H9 (cell line): ENCODE results near the gene CCDC157. TPM values are rescaled to one million over a fixed set of nuclear protein-coding genes. Genes with fewer than 3 reads are reported as not detected.
"Not testable (repeated sequence)": the region's sequence is repeated elsewhere in the genome, so short reads cannot be mapped to it uniquely, and the experiment has no call there.

Source experiments
- DNase-seq: peaks from one replicate; pipeline ENCODE4 v3.0.0-alpha.2; 2017
- H2AFZ ChIP-seq: one replicate; pipeline ENCODE4 v1.6.1; 2013; ENCODE audit warnings: mild to moderate bottlenecking, low read length, control low read depth, moderate library complexity
- H2AK5ac ChIP-seq: 2 replicates; pipeline ENCODE4 v1.6.1; 2013; ENCODE audit warnings: low read length, control low read depth, mixed read lengths; ENCODE audit not compliant: insufficient read length
- H2BK120ac ChIP-seq: one replicate; pipeline ENCODE4 v1.6.1; 2013; ENCODE audit warnings: low read depth, mild to moderate bottlenecking, low read length, control low read depth, inconsistent platforms; ENCODE audit not compliant: poor library complexity, severe bottlenecking
- H2BK12ac ChIP-seq: 2 replicates; pipeline ENCODE4 v1.6.1; 2013; ENCODE audit warnings: low read length, control low read depth, mixed read lengths, low read depth; ENCODE audit not compliant: insufficient read length
- H2BK15ac ChIP-seq: 2 replicates; pipeline ENCODE4 v1.6.1; 2013; ENCODE audit warnings: low read depth, low read length, control low read depth
- H2BK20ac ChIP-seq: one replicate; pipeline ENCODE4 v1.6.1; 2013; ENCODE audit warnings: low read depth, mild to moderate bottlenecking, low read length, control low read depth, inconsistent platforms; ENCODE audit not compliant: poor library complexity, severe bottlenecking
- H2BK5ac ChIP-seq: 2 replicates; pipeline ENCODE4 v1.6.1; 2013; ENCODE audit warnings: low read length, control low read depth, mixed read lengths; ENCODE audit not compliant: insufficient read length
- H3K14ac ChIP-seq: 2 replicates; pipeline ENCODE4 v1.6.1; 2013; ENCODE audit warnings: low read length, control low read depth; ENCODE audit not compliant: insufficient read depth
- H3K18ac ChIP-seq: 2 replicates; pipeline ENCODE4 v1.6.1; 2013; ENCODE audit warnings: low read depth, mild to moderate bottlenecking, mixed read lengths, low read length, control low read depth; ENCODE audit not compliant: insufficient read length
- H3K23ac ChIP-seq: 2 replicates; pipeline ENCODE4 v1.6.1; 2013; ENCODE audit warnings: low read length, control low read depth, mixed read lengths, low read depth; ENCODE audit not compliant: insufficient read length
- H3K23me2 ChIP-seq: 2 replicates; pipeline ENCODE4 v1.6.1; 2013; ENCODE audit warnings: low read depth, mild to moderate bottlenecking, mixed read lengths, low read length, control low read depth; ENCODE audit not compliant: insufficient read length, poor library complexity, severe bottlenecking
- H3K27ac ChIP-seq: 2 replicates; pipeline ENCODE4 v1.5.1; 2013; ENCODE audit warnings: low read length, control low read depth, mixed read lengths, low read depth; ENCODE audit not compliant: insufficient read length
- H3K27me3 ChIP-seq: 2 replicates; pipeline ENCODE4 v1.6.1; 2013; ENCODE audit warnings: low read length, control low read depth, inconsistent platforms; ENCODE audit not compliant: insufficient read depth
- H3K4ac ChIP-seq: 2 replicates; pipeline ENCODE4 v1.6.1; 2013; ENCODE audit warnings: low read depth, mild to moderate bottlenecking, control low read depth, inconsistent platforms, low read length, moderate library complexity
- H3K4me1 ChIP-seq: 2 replicates; pipeline ENCODE4 v1.6.1; 2013; ENCODE audit warnings: low read length, control low read depth, inconsistent platforms; ENCODE audit not compliant: insufficient read depth
- H3K4me2 ChIP-seq: 2 replicates; pipeline ENCODE4 v1.6.1; 2013; ENCODE audit warnings: low read length, control low read depth, mixed read lengths; ENCODE audit not compliant: insufficient read length, insufficient read depth
- H3K56ac ChIP-seq: 2 replicates; pipeline ENCODE4 v1.6.1; 2013; ENCODE audit warnings: low read depth, mild to moderate bottlenecking, mixed read lengths, low read length, control low read depth; ENCODE audit not compliant: insufficient read length
- H3K79me1 ChIP-seq: 2 replicates; pipeline ENCODE4 v1.6.1; 2013; ENCODE audit warnings: low read depth, mild to moderate bottlenecking, moderate library complexity, low read length, control low read depth, inconsistent platforms; ENCODE audit not compliant: insufficient read depth, poor library complexity, severe bottlenecking
- H3K79me2 ChIP-seq: 2 replicates; pipeline ENCODE4 v1.6.1; 2013; ENCODE audit warnings: low read length, control low read depth, inconsistent platforms; ENCODE audit not compliant: insufficient read depth
- H3K9ac ChIP-seq: 2 replicates; pipeline ENCODE4 v1.6.1; 2013; ENCODE audit warnings: low read length, control low read depth, mixed read lengths; ENCODE audit not compliant: insufficient read length; ENCODE audit errors: extremely low read depth
- H3K9me3 ChIP-seq: one replicate; pipeline ENCODE4 v1.6.1; 2013; ENCODE audit warnings: low read depth, low read length, inconsistent platforms; ENCODE audit not compliant: control insufficient read depth
- H3T11ph ChIP-seq: one replicate; pipeline ENCODE4 v1.6.1; 2013; ENCODE audit warnings: mild to moderate bottlenecking, low read length, control low read depth, inconsistent platforms
- H4K20me1 ChIP-seq: one replicate; pipeline ENCODE4 v1.6.1; 2013; ENCODE audit not compliant: control insufficient read depth, insufficient read length, insufficient read depth
- H4K5ac ChIP-seq: 2 replicates; pipeline ENCODE4 v1.6.1; 2013; ENCODE audit warnings: low read depth, mild to moderate bottlenecking, mixed read lengths, low read length, control low read depth; ENCODE audit not compliant: insufficient read length
- H4K8ac ChIP-seq: replicated peaks from 2 replicates; pipeline ENCODE4 v1.6.1; 2013; ENCODE audit warnings: low read length, control low read depth, mixed read lengths, low read depth; ENCODE audit not compliant: insufficient read length
- H4K91ac ChIP-seq: 2 replicates; pipeline ENCODE4 v1.6.1; 2013; ENCODE audit warnings: low read depth, mild to moderate bottlenecking, moderate library complexity, mixed read lengths, low read length, control low read depth; ENCODE audit not compliant: insufficient read length
- H3K27ac Mint-ChIP-seq, 3 experiments: 2 replicates in 2 of 3; 3 replicates in 1 of 3; pipeline ENCODE4 v1.8.0; 2020 to 2021; ENCODE audit warnings: mixed read lengths in 3 of 3, mild to moderate bottlenecking in 1 of 3, moderate library complexity in 1 of 3
- H3K27me3 Mint-ChIP-seq: 2 replicates; pipeline ENCODE4 v1.8.0; 2021; ENCODE audit warnings: low read depth, mild to moderate bottlenecking, moderate library complexity, mixed read lengths
- H3K36me3 Mint-ChIP-seq, 3 experiments: 2 replicates in 2 of 3; 3 replicates in 1 of 3; pipeline ENCODE4 v1.8.0; 2020 to 2021; ENCODE audit warnings: low read depth in 3 of 3, mixed read lengths in 3 of 3; ENCODE audit not compliant: insufficient read depth in 1 of 3
- H3K4me1 Mint-ChIP-seq, 2 experiments: 2 replicates each; pipeline ENCODE4 v1.8.0; 2020; ENCODE audit warnings: mixed read lengths in 2 of 2
- H3K4me3 Mint-ChIP-seq, 2 experiments: 2 replicates in 1 of 2; 3 replicates in 1 of 2; pipeline ENCODE4 v1.8.0; 2020 to 2021; ENCODE audit warnings: mild to moderate bottlenecking in 2 of 2, mixed read lengths in 2 of 2, moderate library complexity in 1 of 2
- H3K9me3 Mint-ChIP-seq, 2 experiments: 2 replicates in 1 of 2; 3 replicates in 1 of 2; pipeline ENCODE4 v1.8.0; 2020; ENCODE audit warnings: mild to moderate bottlenecking in 2 of 2, mixed read lengths in 2 of 2, moderate library complexity in 1 of 2
- WGBS: extraction: QIAGEN DNeasy Blood & Tissue Kit; methylation state at CpG from one replicate; pipeline ENCODE4 v1.1.7; 2013; ENCODE audit warnings: missing lambda C conversion rate, low lambda C conversion rate, mixed read lengths; ENCODE audit not compliant: insufficient read length; ENCODE audit errors: extremely low coverage; 5-methylcytosine and 5-hydroxymethylcytosine counted together
- total RNA-seq: library from RNA; stranded (reverse); gene quantifications from 2 replicates; pipeline ENCODE4 v1.2.1, GENCODE V29; 2021
- TF ChIP-seq, protein P1 (sequence below): fragments of 200-600 bp; sonication (generic); conservative IDR thresholded peaks from 3 replicates; pipeline ENCODE4 v1.8.0; 2021; ENCODE audit warnings: antibody characterized with exemption, mild to moderate bottlenecking

The CCDC157 gene
- total RNA-seq, 1 experiment from 2014 or later = 4.3 TPM

- H3K36me3 Mint-ChIP-seq = peaks cover 73 to 100% (median 97%) of the 10 kb centered on the region in 3 experiments
- no peaks in the 10 kb centered on the region for H3K9me3 Mint-ChIP-seq
- H3K4me3 Mint-ChIP-seq = no peak overlapping the region
These were observed 19.4 kb upstream of the CCDC157 start for GRCh38 chr22:30337461-30337778.

GRCh38 chr22:30338341-30338740, 18.5 kb upstream of the CCDC157 start:
- not testable (repeated sequence) for H3K27ac Mint-ChIP-seq, H3K4me2 ChIP-seq, H3K4me1 ChIP-seq, H2BK12ac ChIP-seq, H3K18ac ChIP-seq, H3K27ac ChIP-seq, H4K20me1 ChIP-seq, H3K9me3 Mint-ChIP-seq, H3K79me2 ChIP-seq, H2BK120ac ChIP-seq, H3K23me2 ChIP-seq, H3K4me3 Mint-ChIP-seq, H3K79me1 ChIP-seq, H3K27me3 Mint-ChIP-seq, H3K4ac ChIP-seq, H4K91ac ChIP-seq, H3T11ph ChIP-seq, H3K56ac ChIP-seq, H2BK5ac ChIP-seq, H3K9ac ChIP-seq, H4K5ac ChIP-seq, H2BK15ac ChIP-seq, H4K8ac ChIP-seq, H3K4me1 Mint-ChIP-seq, H3K27me3 ChIP-seq, DNase-seq, H3K23ac ChIP-seq, H2BK20ac ChIP-seq, H2AK5ac ChIP-seq, H3K9me3 ChIP-seq, H3K14ac ChIP-seq, H2AFZ ChIP-seq
- peaks cover 80 to 100% (median 98%) of the 10 kb centered on the region in 3 experiments for H3K36me3 Mint-ChIP-seq
- WGBS = no CpG with 5 or more reads among the region's 9 CpGs

More at GRCh38 chr22:30337461-30337778, 19.4 kb upstream of the CCDC157 start:
- Histone ChIP-seq H3K18ac (no peak overlapping the region), H3K4me1 (no peaks in the 10 kb centered on the region), H4K5ac (no peak overlapping the region), H3K23me2 (no peaks in the 10 kb centered on the region), H4K8ac (no peak overlapping the region), H3K9ac (no peak overlapping the region), H3K27me3 (no peaks in the 10 kb centered on the region), H2BK120ac (no peak overlapping the region), H3T11ph (no peak overlapping the region), H3K9me3 (no peaks in the 10 kb centered on the region), H3K79me1 (no peaks in the 10 kb centered on the region), H2BK15ac (no peak overlapping the region), H3K56ac (no peak overlapping the region), H3K23ac (no peak overlapping the region), H2AFZ (no peak overlapping the region), H2BK12ac (no peak overlapping the region), H3K27ac (no peak overlapping the region), H3K14ac (no peak overlapping the region), H3K4me2 (no peak overlapping the region), H2BK5ac (no peak overlapping the region), H3K79me2 (0 out of 2 replicates have a peak, but pooled peaks cover 2% of the 10 kb centered on the region), H2AK5ac (no peak overlapping the region), H4K20me1 (no peaks in the 10 kb centered on the region), H2BK20ac (no peak overlapping the region), H4K91ac (no peak overlapping the region), H3K4ac (no peak overlapping the region)
- TF ChIP-seq, protein P1, sequence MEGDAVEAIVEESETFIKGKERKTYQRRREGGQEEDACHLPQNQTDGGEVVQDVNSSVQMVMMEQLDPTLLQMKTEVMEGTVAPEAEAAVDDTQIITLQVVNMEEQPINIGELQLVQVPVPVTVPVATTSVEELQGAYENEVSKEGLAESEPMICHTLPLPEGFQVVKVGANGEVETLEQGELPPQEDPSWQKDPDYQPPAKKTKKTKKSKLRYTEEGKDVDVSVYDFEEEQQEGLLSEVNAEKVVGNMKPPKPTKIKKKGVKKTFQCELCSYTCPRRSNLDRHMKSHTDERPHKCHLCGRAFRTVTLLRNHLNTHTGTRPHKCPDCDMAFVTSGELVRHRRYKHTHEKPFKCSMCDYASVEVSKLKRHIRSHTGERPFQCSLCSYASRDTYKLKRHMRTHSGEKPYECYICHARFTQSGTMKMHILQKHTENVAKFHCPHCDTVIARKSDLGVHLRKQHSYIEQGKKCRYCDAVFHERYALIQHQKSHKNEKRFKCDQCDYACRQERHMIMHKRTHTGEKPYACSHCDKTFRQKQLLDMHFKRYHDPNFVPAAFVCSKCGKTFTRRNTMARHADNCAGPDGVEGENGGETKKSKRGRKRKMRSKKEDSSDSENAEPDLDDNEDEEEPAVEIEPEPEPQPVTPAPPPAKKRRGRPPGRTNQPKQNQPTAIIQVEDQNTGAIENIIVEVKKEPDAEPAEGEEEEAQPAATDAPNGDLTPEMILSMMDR = no peak
- Mint-ChIP-seq H3K4me1 (no peaks in the 10 kb centered on the region), H3K27ac (no peak overlapping the region), H3K27me3 (no peaks in the 10 kb centered on the region)
- no peak for DNase-seq
- WGBS = no CpG with 5 or more reads among the region's 8 CpGs
